A673 (cell line): Measurements from ENCODE around the gene ADGRG3. TPM values are rescaled to one million over a fixed set of nuclear protein-coding genes. Genes with fewer than 3 reads are reported as not detected.

ENCODE experiments used
- BruUV-seq: library from RNA; stranded (reverse); fragments of 400-500 nt; replicated peaks from 2 replicates; lab custom pipeline; 2021; lab: Mats Ljungman, UMichigan
- CTCF ChIA-PET: fragments of 300-600 bp; sonication (Branson Sonifier 250); formaldehyde crosslinking; loops from one replicate; lab custom pipeline; 2022; ENCODE audit warnings: antibody characterized with exemption; lab: Charles Lee
- POLR2A ChIA-PET: fragments of 300-600 bp; sonication (Branson Sonifier 250); formaldehyde crosslinking; loops from one replicate; lab custom pipeline; 2022; ENCODE audit warnings: antibody characterized with exemption; ENCODE audit not compliant: low non-redundant PET; lab: Charles Lee
- DNase-seq: peaks from one replicate; pipeline ENCODE4 v3.0.0-alpha.2; 2015; ENCODE audit warnings: low spot score
- H3K27ac ChIP-seq: fragments of 200-600 bp; sonication (generic); 2 replicates; pipeline ENCODE4 v1.5.1; 2016; ENCODE audit warnings: mixed run types, low read depth, mild to moderate bottlenecking, mixed read lengths, antibody characterized with exemption, low read length; ENCODE audit not compliant: poor library complexity, severe bottlenecking
- H3K27me3 ChIP-seq: fragments of 200-600 bp; sonication (generic); replicated peaks from 2 replicates; pipeline ENCODE4 v1.6.1; 2017; ENCODE audit warnings: mixed run types, low read depth, mild to moderate bottlenecking, mixed read lengths, antibody characterized with exemption, low read length; ENCODE audit not compliant: insufficient read depth, poor library complexity
- H3K36me3 ChIP-seq: fragments of 200-600 bp; sonication (generic); 2 replicates; pipeline ENCODE4 v1.6.1; 2016; ENCODE audit warnings: mixed run types, mild to moderate bottlenecking, mixed read lengths, antibody characterized with exemption, low read length; ENCODE audit not compliant: insufficient read depth, poor library complexity, severe bottlenecking
- H3K4me1 ChIP-seq: fragments of 200-600 bp; sonication (generic); 2 replicates; pipeline ENCODE4 v1.6.1; 2017; ENCODE audit warnings: mixed run types, mild to moderate bottlenecking, mixed read lengths, antibody characterized with exemption, low read length; ENCODE audit not compliant: insufficient read depth, poor library complexity, severe bottlenecking
- H3K4me3 ChIP-seq: fragments of 200-600 bp; sonication (generic); 2 replicates; pipeline ENCODE4 v1.5.1; 2016; ENCODE audit warnings: low read depth, mixed run types, mild to moderate bottlenecking, mixed read lengths, low read length; ENCODE audit not compliant: poor library complexity, severe bottlenecking
- H3K9me3 ChIP-seq: fragments of 200-600 bp; sonication (generic); 2 replicates; pipeline ENCODE4 v1.6.1; 2016; ENCODE audit warnings: mixed run types, low read depth, mild to moderate bottlenecking, mixed read lengths, antibody characterized with exemption, low read length; ENCODE audit not compliant: poor library complexity, severe bottlenecking
- CTCF ChIP-seq: fragments of 300-800, 200-600 bp; sonication (generic); conservative IDR thresholded peaks from 2 replicates; pipeline ENCODE4 v1.5.1; 2017; ENCODE audit warnings: low read depth, mild to moderate bottlenecking, antibody characterized with exemption, low read length, moderate library complexity, mixed read lengths
- EZH2 ChIP-seq: fragments of 200-600 bp; sonication (generic); IDR thresholded peaks from 2 replicates; pipeline ENCODE4 v1.6.1; 2017; ENCODE audit warnings: borderline replicate concordance, low read depth, mild to moderate bottlenecking, mixed read lengths, antibody characterized with exemption, low read length; ENCODE audit not compliant: poor library complexity, severe bottlenecking
- intact Hi-C: fragments of 100-400 bp; cut with micrococcal nuclease; formaldehyde crosslinking; loops from one replicate; pipeline ENCODE4 v1.10.0; 2022; ENCODE audit not compliant: unreplicated experiment
- total RNA-seq: library from RNA; stranded (reverse); gene quantifications from 2 replicates; pipeline ENCODE4 v1.2.3, GENCODE V29; 2021

The ADGRG3 gene
- total RNA-seq, 1 experiment from 2014 or later: not detected

GRCh38 chr16:57689762-57690558 is 21.9 kb downstream of the ADGRG3 start:
- CTCF ChIA-PET: no interaction called here
- POLR2A ChIA-PET: no interaction called here

GRCh38 chr16:57690782-57691471 is 22.8 kb downstream of the ADGRG3 start:
- H3K36me3 ChIP-seq: no peaks in the 10 kb centered on the region
- intact Hi-C loops: no loop called here
- no peak for DNase-seq
- no peaks in the 10 kb centered on the region for H3K27me3 ChIP-seq
- H3K9me3 ChIP-seq: no peaks in the 10 kb centered on the region
- ChIA-PET POLR2A (no interaction called here), CTCF (no interaction called here)
- TF ChIP-seq EZH2 (no peak), CTCF (no peak)
- no TSS peak for BruUV-seq
- no peak overlapping the region for H3K4me3 ChIP-seq
- H3K27ac ChIP-seq: no peak overlapping the region
- H3K4me1 ChIP-seq: no peaks in the 10 kb centered on the region

More at GRCh38 chr16:57689762-57690558, 21.9 kb downstream of the ADGRG3 start:
- no peaks in the 10 kb centered on the region for H3K9me3 ChIP-seq
- H3K4me3 ChIP-seq: no peak overlapping the region
- TF ChIP-seq EZH2 (no peak), CTCF (no peak)
- H3K27me3 ChIP-seq: no peaks in the 10 kb centered on the region
- no peak for DNase-seq
- intact Hi-C loops: no loop called here
- BruUV-seq: no TSS peak
- H3K4me1 ChIP-seq: no peaks in the 10 kb centered on the region
- no peaks in the 10 kb centered on the region for H3K36me3 ChIP-seq
- no peak overlapping the region for H3K27ac ChIP-seq

GRCh38 chr16:57692636-57693035 is 24.5 kb downstream of the ADGRG3 start:
- BruUV-seq: no TSS peak
- Histone ChIP-seq H3K9me3 (no peaks in the 10 kb centered on the region), H3K27me3 (no peaks in the 10 kb centered on the region), H3K4me1 (no peaks in the 10 kb centered on the region), H3K36me3 (no peaks in the 10 kb centered on the region), H3K27ac (no peak overlapping the region), H3K4me3 (no peak overlapping the region)
- POLR2A ChIA-PET: no interaction called here
- DNase-seq: no peak
- intact Hi-C loops: no loop called here
- CTCF ChIA-PET: no interaction called here
- TF ChIP-seq CTCF (no peak), EZH2 (no peak)
